Measurements from ENCODE around the gene KPNA3. TPM values are rescaled to one million over a fixed set of nuclear protein-coding genes. Genes with fewer than 3 reads are reported as not detected.
"Not testable (repeated sequence)": the region's sequence is repeated elsewhere in the genome, so short reads cannot be mapped to it uniquely, and the experiment has no call there.

The KPNA3 gene
- total and polyA plus RNA-seq, 4 donors: 10.9 to 22.0 (median 16.6) TPM

DNA sequence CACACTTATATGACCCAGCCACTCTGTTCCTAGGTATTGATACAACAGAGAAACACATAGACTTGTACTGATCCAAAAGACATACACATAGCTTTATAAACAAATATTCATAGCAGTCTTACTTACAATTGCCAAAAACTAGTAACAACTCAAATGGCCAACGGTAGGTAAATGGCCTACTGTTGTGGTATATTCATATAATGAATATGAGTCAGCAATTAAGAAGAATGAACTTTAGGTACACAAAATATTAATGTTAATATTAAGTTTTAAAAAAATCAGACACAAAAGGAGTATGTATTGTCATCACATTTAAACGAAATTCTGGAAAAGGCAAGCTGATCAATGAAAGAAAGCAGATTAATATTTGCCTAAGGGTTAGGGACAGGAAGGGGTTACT is 19.7 kb downstream of the KPNA3 start:
- no peak overlapping the region for H3K4me3 ChIP-seq (ENCODE audit: low read depth in 1 of 3, low read length in 3 of 3)
- peaks cover 0 to 10% (median 9%) of the 10 kb centered on the region in 4 donors for H3K4me1 ChIP-seq (ENCODE audit: control insufficient read depth in 4 of 4, insufficient read depth in 4 of 4, low read length in 3 of 4)
- H3K27me3 ChIP-seq (ENCODE audit: control insufficient read depth in 4 of 4, insufficient read depth in 4 of 4, low read length in 3 of 4): no peaks in the 10 kb centered on the region
- H3K27ac ChIP-seq (ENCODE audit: low read depth in 1 of 2, low read length in 2 of 2): no peak overlapping the region
- no peaks in the 10 kb centered on the region for H3K36me3 ChIP-seq (ENCODE audit: control insufficient read depth in 4 of 4, insufficient read depth in 3 of 4, low read depth in 1 of 4, low read length in 3 of 4)
- TF ChIP-seq CTCF (IDR thresholded peaks at IDR 0.05; ENCODE audit: low read depth, low read length, missing input control) (no peak), EGR1 (IDR thresholded peaks at IDR 0.05; ENCODE audit: low read depth in 2 of 2) (no peak), FOXA2 (IDR thresholded peaks at IDR 0.05) (no peak), TAF1 (conservative IDR thresholded peaks at IDR 0.05) (no peak)
- DNase-seq (ENCODE audit: low spot score): no peak
- WGBS: 58% methylated on average over 2 of the region's 2 CpGs
- no peak overlapping the region for H3K9ac ChIP-seq (ENCODE audit: low read depth in 1 of 2, low read length in 2 of 2)
- no peaks in the 10 kb centered on the region for H3K9me3 ChIP-seq (ENCODE audit: control insufficient read depth in 4 of 4, low read length in 3 of 4)

DNA sequence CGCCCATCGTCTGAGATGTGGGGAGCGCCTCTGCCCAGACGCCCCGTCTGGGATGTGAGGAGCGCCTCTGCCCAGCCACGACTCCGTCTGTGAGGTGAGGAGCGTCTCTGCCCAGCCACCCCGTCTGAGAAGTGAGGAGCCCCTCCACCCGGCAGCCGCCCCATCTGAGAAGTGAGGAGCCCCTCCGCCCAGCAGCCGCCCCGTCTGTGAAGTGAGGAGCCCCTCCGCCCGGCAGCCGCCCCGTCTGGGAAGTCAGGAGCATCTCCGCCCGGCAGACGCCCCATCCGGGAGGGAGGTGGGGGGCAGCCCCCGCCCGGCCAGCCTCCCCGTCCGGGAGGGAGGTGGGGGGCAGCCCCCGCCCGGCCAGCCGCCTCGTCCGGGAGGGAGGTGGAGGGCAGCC is 30.7 kb downstream of the KPNA3 start:
- not testable (repeated sequence) for H3K9ac ChIP-seq (ENCODE audit: low read depth in 1 of 2, low read length in 2 of 2); DNase-seq (ENCODE audit: low spot score); H3K27me3 ChIP-seq (ENCODE audit: control insufficient read depth in 4 of 4, insufficient read depth in 4 of 4, low read length in 3 of 4); H3K36me3 ChIP-seq (ENCODE audit: control insufficient read depth in 4 of 4, insufficient read depth in 3 of 4, low read depth in 1 of 4, low read length in 3 of 4); H3K27ac ChIP-seq (ENCODE audit: low read depth in 1 of 2, low read length in 2 of 2); H3K4me3 ChIP-seq (ENCODE audit: low read depth in 1 of 3, low read length in 3 of 3); H3K4me1 ChIP-seq (ENCODE audit: control insufficient read depth in 4 of 4, insufficient read depth in 4 of 4, low read length in 3 of 4); H3K9me3 ChIP-seq (ENCODE audit: control insufficient read depth in 4 of 4, low read length in 3 of 4)
- 99% methylated on average over 32 of the region's 32 CpGs for WGBS

DNA sequence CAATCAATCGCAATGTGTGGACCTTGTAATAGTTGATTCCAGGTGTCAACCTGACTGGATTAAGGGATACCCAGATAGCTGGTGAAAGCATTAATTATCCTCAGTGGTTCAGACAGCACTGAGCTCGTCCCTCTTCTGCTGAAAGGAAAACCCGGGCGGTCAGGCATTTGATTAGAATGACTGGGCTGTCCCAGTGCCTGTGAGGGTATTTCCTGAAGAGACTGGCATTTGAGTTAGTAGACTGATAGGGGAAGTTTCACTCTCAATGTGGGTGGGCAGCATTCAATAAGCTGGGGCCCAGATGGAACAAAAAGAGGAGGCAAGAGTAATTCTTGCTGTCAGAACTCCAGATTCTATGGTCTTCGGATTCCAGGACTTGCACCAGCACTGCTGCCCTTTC is 31.9 kb downstream of the KPNA3 start:
- Histone ChIP-seq H3K27ac (ENCODE audit: low read depth in 1 of 2, low read length in 2 of 2) (no peak overlapping the region), H3K4me3 (ENCODE audit: low read depth in 1 of 3, low read length in 3 of 3) (no peak overlapping the region), H3K9me3 (ENCODE audit: control insufficient read depth in 4 of 4, low read length in 3 of 4) (no peaks in the 10 kb centered on the region), H3K4me1 (ENCODE audit: control insufficient read depth in 4 of 4, insufficient read depth in 4 of 4, low read length in 3 of 4) (no peaks in the 10 kb centered on the region), H3K9ac (ENCODE audit: low read depth in 1 of 2, low read length in 2 of 2) (no peak overlapping the region), H3K27me3 (ENCODE audit: control insufficient read depth in 4 of 4, insufficient read depth in 4 of 4, low read length in 3 of 4) (no peaks in the 10 kb centered on the region), H3K36me3 (ENCODE audit: control insufficient read depth in 4 of 4, insufficient read depth in 3 of 4, low read depth in 1 of 4, low read length in 3 of 4) (no peaks in the 10 kb centered on the region)
- no peak for DNase-seq (ENCODE audit: low spot score)
- TF ChIP-seq TAF1 (conservative IDR thresholded peaks at IDR 0.05) (no peak), ATF3 (IDR thresholded peaks at IDR 0.05) (no peak), NR2F2 (IDR thresholded peaks at IDR 0.05) (no peak), EGR1 (IDR thresholded peaks at IDR 0.05; ENCODE audit: low read depth in 2 of 2) (no peak), MAX (IDR thresholded peaks at IDR 0.05) (no peak), REST (IDR thresholded peaks at IDR 0.05) (no peak), RXRA (IDR thresholded peaks at IDR 0.05) (no peak), CTCF (IDR thresholded peaks at IDR 0.05; ENCODE audit: low read depth, low read length, missing input control) (no peak), ZBTB33 (IDR thresholded peaks at IDR 0.05) (no peak), HNF4A (conservative IDR thresholded peaks at IDR 0.05) (no peak), GABPA (IDR thresholded peaks at IDR 0.05 in 1 of 2, conservative IDR thresholded peaks at IDR 0.05 in 1 of 2) (no peak), FOXA2 (IDR thresholded peaks at IDR 0.05) (no peak), SP1 (IDR thresholded peaks at IDR 0.05) (no peak), JUND (IDR thresholded peaks at IDR 0.05) (no peak), YY1 (IDR thresholded peaks at IDR 0.05) (no peak), RAD21 (IDR thresholded peaks at IDR 0.05) (no peak), FOXA1 (IDR thresholded peaks at IDR 0.05) (no peak), HNF4G (IDR thresholded peaks at IDR 0.05) (no peak)
- 92% methylated on average over 5 of the region's 5 CpGs for WGBS

Measured in liver (tissue), 9 donors.